GM21737 (cell line): Measurements from ENCODE around the gene ASB1.
"Not testable (repeated sequence)": the region's sequence is repeated elsewhere in the genome, so short reads cannot be mapped to it uniquely, and the experiment has no call there.

Experiments
- ATAC-seq: cut with Tn5 transposase; IDR thresholded peaks from one replicate; pipeline ENCODE4 v1.9.1; 2021; ENCODE audit warnings: mild to moderate bottlenecking, moderate library complexity; ENCODE audit not compliant: unreplicated experiment

The ASB1 gene

GRCh38 chr2:238403632-238404405 lies 22.9 kb upstream of the ASB1 start:
- no peak for ATAC-seq

- no peak for ATAC-seq
Observed at GRCh38 chr2:238404406-238405216, 22.1 kb upstream of the ASB1 start.

- not testable (repeated sequence) for ATAC-seq
Observed at GRCh38 chr2:238405217-238405555, 21.5 kb upstream of the ASB1 start.

GRCh38 chr2:238406221-238406997 lies 20.3 kb upstream of the ASB1 start:
- ATAC-seq: no peak

DNA sequence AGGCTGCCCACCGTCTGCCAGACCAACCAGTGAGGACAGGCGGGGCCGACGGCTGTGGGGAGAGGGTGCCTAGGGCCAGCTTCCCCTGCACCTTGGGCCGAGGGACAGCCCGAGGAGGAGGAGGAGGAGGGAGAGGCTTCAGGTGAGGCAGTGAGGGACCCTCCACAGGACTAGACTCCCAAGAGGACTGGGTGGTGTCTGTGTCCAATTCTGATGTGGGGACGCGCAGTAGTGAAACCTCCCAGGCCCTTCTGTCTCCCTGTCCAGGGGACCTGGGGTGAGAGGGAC lies 19.8 kb upstream of the ASB1 start:
- ATAC-seq: no peak

DNA sequence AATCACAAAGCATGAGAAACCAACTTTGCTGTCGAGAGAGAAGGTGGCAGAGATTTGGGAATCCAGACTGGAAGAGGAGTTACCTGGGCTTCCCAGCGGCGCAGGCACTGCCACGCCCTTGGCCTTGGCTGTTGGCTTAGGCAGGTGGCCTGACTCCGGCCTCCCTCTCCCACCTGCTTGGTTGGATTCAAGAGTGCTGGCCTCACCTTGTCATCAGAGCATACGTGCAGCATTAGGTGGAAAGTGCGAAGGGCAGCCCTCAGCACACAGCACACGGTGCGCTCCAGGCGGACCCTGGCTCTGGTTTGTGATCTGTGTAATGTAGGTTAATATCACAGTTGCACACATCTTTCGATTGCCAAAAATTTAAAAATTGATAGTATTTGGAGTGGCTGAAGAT lies 19.2 kb upstream of the ASB1 start:
- ATAC-seq: no peak

DNA sequence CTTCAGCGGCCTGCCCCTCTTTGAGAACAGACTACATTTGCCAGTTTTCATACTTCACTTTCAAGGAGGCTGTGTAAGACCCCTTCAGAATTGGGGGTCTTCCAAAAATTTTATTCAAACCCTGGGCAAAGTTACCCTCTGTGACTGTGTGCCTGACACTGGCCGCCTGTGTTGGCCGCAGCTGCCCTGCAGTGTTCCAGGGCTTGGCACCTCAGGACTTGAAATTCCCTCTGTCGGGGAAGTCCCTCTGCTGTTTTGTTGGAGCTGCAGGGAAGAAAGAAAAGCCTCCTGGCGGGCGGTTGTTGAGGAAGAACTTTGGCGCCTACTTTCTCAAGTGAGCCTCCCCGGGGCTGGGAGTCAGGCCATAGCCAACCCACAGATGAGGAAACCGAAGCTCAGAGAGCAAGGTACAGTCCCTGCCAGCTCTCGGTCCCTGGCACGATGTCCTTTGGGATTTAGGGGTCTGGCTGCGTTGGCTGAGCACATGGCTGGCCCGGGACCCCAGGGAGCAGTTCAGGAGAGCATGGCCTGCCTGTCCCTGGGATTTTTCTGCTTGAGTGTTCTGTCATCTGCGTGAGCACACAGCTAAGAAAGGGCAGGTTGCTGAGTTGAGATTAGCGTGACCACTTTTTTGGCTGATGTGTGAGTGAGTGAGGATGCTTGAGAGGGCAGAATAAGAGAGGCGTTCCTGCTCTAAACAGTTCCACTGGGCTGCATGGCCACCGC lies 17.9 kb upstream of the ASB1 start:
- ATAC-seq: no peak

DNA sequence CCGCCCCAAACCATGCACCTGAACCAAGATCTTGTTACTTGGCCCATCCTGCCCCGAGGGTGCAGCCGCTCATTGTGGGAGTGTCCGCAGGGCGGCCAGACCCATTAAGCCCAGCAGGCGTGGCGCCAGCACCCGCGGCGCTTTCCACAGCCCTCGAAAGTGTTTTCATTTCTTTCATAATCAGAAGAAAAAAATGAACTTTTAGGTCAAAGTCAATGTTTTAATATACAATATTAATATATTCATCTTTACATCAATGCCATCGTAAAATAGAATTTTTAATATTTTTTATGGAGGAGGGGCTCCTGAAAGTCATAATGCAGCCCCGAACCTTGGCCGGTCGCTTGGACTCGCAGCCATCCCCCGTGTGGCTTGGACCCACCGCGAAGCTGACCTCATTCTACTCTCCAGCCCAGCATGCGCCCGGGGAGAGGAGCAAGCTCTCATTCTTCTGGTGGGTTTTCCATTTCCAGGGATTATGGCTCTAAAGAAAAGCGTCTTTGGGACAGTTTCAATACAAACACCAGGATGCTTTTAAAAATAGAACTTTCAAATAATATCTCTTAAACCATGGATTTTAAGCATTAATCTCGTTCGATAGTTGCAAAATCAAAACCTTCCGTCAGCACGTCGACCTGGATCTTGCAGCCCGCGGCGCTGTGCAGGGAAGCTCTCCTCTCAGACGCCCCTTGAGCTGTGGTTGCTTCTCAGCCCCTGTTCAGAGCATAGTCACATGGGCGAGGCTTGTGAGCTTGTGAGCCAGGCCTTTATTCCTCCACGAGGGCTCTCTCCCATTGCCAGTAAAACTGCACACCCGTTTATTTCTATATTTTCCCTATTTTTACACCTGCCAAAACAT lies 17.2 kb upstream of the ASB1 start:
- ATAC-seq: no peak

- no peak for ATAC-seq
Observed at GRCh38 chr2:238412067-238412767, 14.5 kb upstream of the ASB1 start.

GRCh38 chr2:238413368-238413767 lies 13.4 kb upstream of the ASB1 start:
- ATAC-seq: no peak

GRCh38 chr2:238415036-238415764 lies 11.5 kb upstream of the ASB1 start:
- ATAC-seq: no peak

DNA sequence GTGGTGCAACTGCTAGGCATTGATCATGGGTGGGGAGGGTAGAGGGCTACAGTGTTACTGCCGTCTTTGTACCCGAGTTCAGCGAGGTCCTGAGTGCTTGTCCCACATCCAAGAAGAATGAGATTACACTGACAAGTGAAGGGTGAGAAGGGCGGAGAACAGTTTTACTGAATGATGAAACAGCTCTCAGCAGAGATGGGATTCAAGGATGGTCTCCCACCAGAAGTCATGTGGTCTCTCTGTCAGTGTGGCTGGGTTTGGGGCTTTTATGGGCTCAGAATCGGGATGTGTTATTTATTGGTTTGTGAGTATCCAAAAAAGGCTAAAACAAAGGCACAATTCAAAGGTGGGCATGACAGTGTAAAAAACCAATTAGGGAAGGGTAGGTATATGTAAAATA lies 10.8 kb upstream of the ASB1 start:
- no peak for ATAC-seq

- ATAC-seq: no peak
Observed at GRCh38 chr2:238418196-238418998, 8.3 kb upstream of the ASB1 start.

GRCh38 chr2:238418999-238419546 lies 7.7 kb upstream of the ASB1 start:
- ATAC-seq: no peak

GRCh38 chr2:238420442-238420841 lies 6.3 kb upstream of the ASB1 start:
- ATAC-seq: no peak

- ATAC-seq: no peak
Observed at GRCh38 chr2:238420878-238421694, 5.6 kb upstream of the ASB1 start.

DNA sequence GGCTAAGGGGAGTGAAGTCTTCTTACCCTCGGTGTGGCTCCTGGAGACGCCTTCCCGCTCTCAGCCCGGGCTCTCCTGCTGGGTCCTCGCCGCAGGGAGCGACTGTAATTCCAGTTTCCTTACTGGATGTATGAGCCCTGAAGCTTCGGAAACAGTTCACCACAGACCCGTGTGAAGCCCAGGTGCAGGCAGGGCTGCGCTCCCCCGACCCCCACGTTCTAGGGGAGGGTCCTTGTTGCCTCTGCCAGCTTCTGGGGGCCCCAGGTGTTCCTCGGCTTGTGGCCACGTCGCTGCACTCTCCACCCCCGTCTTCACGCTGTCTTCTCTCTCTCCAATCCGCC lies 5.1 kb upstream of the ASB1 start:
- ATAC-seq: no peak
